H9 (cell line): ENCODE results near the gene FZD2. TPM values are rescaled to one million over a fixed set of nuclear protein-coding genes. Genes with fewer than 3 reads are reported as not detected.

Experiments used
- DNase-seq: peaks from one replicate; pipeline ENCODE4 v3.0.0-alpha.2; 2017
- H2AFZ ChIP-seq: one replicate; pipeline ENCODE4 v1.6.1; 2013; ENCODE audit warnings: mild to moderate bottlenecking, low read length, control low read depth, moderate library complexity
- H2AK5ac ChIP-seq: 2 replicates; pipeline ENCODE4 v1.6.1; 2013; ENCODE audit warnings: low read length, control low read depth, mixed read lengths; ENCODE audit not compliant: insufficient read length
- H2BK120ac ChIP-seq: one replicate; pipeline ENCODE4 v1.6.1; 2013; ENCODE audit warnings: low read depth, mild to moderate bottlenecking, low read length, control low read depth, inconsistent platforms; ENCODE audit not compliant: poor library complexity, severe bottlenecking
- H2BK12ac ChIP-seq: 2 replicates; pipeline ENCODE4 v1.6.1; 2013; ENCODE audit warnings: low read length, control low read depth, mixed read lengths, low read depth; ENCODE audit not compliant: insufficient read length
- H2BK15ac ChIP-seq: 2 replicates; pipeline ENCODE4 v1.6.1; 2013; ENCODE audit warnings: low read depth, low read length, control low read depth
- H2BK20ac ChIP-seq: one replicate; pipeline ENCODE4 v1.6.1; 2013; ENCODE audit warnings: low read depth, mild to moderate bottlenecking, low read length, control low read depth, inconsistent platforms; ENCODE audit not compliant: poor library complexity, severe bottlenecking
- H2BK5ac ChIP-seq: 2 replicates; pipeline ENCODE4 v1.6.1; 2013; ENCODE audit warnings: low read length, control low read depth, mixed read lengths; ENCODE audit not compliant: insufficient read length
- H3K14ac ChIP-seq: 2 replicates; pipeline ENCODE4 v1.6.1; 2013; ENCODE audit warnings: low read length, control low read depth; ENCODE audit not compliant: insufficient read depth
- H3K18ac ChIP-seq: 2 replicates; pipeline ENCODE4 v1.6.1; 2013; ENCODE audit warnings: low read depth, mild to moderate bottlenecking, mixed read lengths, low read length, control low read depth; ENCODE audit not compliant: insufficient read length
- H3K23ac ChIP-seq: 2 replicates; pipeline ENCODE4 v1.6.1; 2013; ENCODE audit warnings: low read length, control low read depth, mixed read lengths, low read depth; ENCODE audit not compliant: insufficient read length
- H3K23me2 ChIP-seq: 2 replicates; pipeline ENCODE4 v1.6.1; 2013; ENCODE audit warnings: low read depth, mild to moderate bottlenecking, mixed read lengths, low read length, control low read depth; ENCODE audit not compliant: insufficient read length, poor library complexity, severe bottlenecking
- H3K27ac ChIP-seq: 2 replicates; pipeline ENCODE4 v1.5.1; 2013; ENCODE audit warnings: low read length, control low read depth, mixed read lengths, low read depth; ENCODE audit not compliant: insufficient read length
- H3K27me3 ChIP-seq: 2 replicates; pipeline ENCODE4 v1.6.1; 2013; ENCODE audit warnings: low read length, control low read depth, inconsistent platforms; ENCODE audit not compliant: insufficient read depth
- H3K4ac ChIP-seq: 2 replicates; pipeline ENCODE4 v1.6.1; 2013; ENCODE audit warnings: low read depth, mild to moderate bottlenecking, control low read depth, inconsistent platforms, low read length, moderate library complexity
- H3K4me1 ChIP-seq: 2 replicates; pipeline ENCODE4 v1.6.1; 2013; ENCODE audit warnings: low read length, control low read depth, inconsistent platforms; ENCODE audit not compliant: insufficient read depth
- H3K4me2 ChIP-seq: 2 replicates; pipeline ENCODE4 v1.6.1; 2013; ENCODE audit warnings: low read length, control low read depth, mixed read lengths; ENCODE audit not compliant: insufficient read length, insufficient read depth
- H3K56ac ChIP-seq: 2 replicates; pipeline ENCODE4 v1.6.1; 2013; ENCODE audit warnings: low read depth, mild to moderate bottlenecking, mixed read lengths, low read length, control low read depth; ENCODE audit not compliant: insufficient read length
- H3K79me1 ChIP-seq: 2 replicates; pipeline ENCODE4 v1.6.1; 2013; ENCODE audit warnings: low read depth, mild to moderate bottlenecking, moderate library complexity, low read length, control low read depth, inconsistent platforms; ENCODE audit not compliant: insufficient read depth, poor library complexity, severe bottlenecking
- H3K79me2 ChIP-seq: 2 replicates; pipeline ENCODE4 v1.6.1; 2013; ENCODE audit warnings: low read length, control low read depth, inconsistent platforms; ENCODE audit not compliant: insufficient read depth
- H3K9ac ChIP-seq: 2 replicates; pipeline ENCODE4 v1.6.1; 2013; ENCODE audit warnings: low read length, control low read depth, mixed read lengths; ENCODE audit not compliant: insufficient read length; ENCODE audit errors: extremely low read depth
- H3K9me3 ChIP-seq: one replicate; pipeline ENCODE4 v1.6.1; 2013; ENCODE audit warnings: low read depth, low read length, inconsistent platforms; ENCODE audit not compliant: control insufficient read depth
- H3T11ph ChIP-seq: one replicate; pipeline ENCODE4 v1.6.1; 2013; ENCODE audit warnings: mild to moderate bottlenecking, low read length, control low read depth, inconsistent platforms
- H4K20me1 ChIP-seq: one replicate; pipeline ENCODE4 v1.6.1; 2013; ENCODE audit not compliant: control insufficient read depth, insufficient read length, insufficient read depth
- H4K5ac ChIP-seq: 2 replicates; pipeline ENCODE4 v1.6.1; 2013; ENCODE audit warnings: low read depth, mild to moderate bottlenecking, mixed read lengths, low read length, control low read depth; ENCODE audit not compliant: insufficient read length
- H4K8ac ChIP-seq: replicated peaks from 2 replicates; pipeline ENCODE4 v1.6.1; 2013; ENCODE audit warnings: low read length, control low read depth, mixed read lengths, low read depth; ENCODE audit not compliant: insufficient read length
- H4K91ac ChIP-seq: 2 replicates; pipeline ENCODE4 v1.6.1; 2013; ENCODE audit warnings: low read depth, mild to moderate bottlenecking, moderate library complexity, mixed read lengths, low read length, control low read depth; ENCODE audit not compliant: insufficient read length
- H3K27ac Mint-ChIP-seq, 3 experiments: 2 replicates in 2 of 3; 3 replicates in 1 of 3; pipeline ENCODE4 v1.8.0; 2020 to 2021; ENCODE audit warnings: mixed read lengths in 3 of 3, mild to moderate bottlenecking in 1 of 3, moderate library complexity in 1 of 3
- H3K27me3 Mint-ChIP-seq: 2 replicates; pipeline ENCODE4 v1.8.0; 2021; ENCODE audit warnings: low read depth, mild to moderate bottlenecking, moderate library complexity, mixed read lengths
- H3K36me3 Mint-ChIP-seq, 3 experiments: 2 replicates in 2 of 3; 3 replicates in 1 of 3; pipeline ENCODE4 v1.8.0; 2020 to 2021; ENCODE audit warnings: low read depth in 3 of 3, mixed read lengths in 3 of 3; ENCODE audit not compliant: insufficient read depth in 1 of 3
- H3K4me1 Mint-ChIP-seq, 2 experiments: 2 replicates each; pipeline ENCODE4 v1.8.0; 2020; ENCODE audit warnings: mixed read lengths in 2 of 2
- H3K4me3 Mint-ChIP-seq, 2 experiments: 2 replicates in 1 of 2; 3 replicates in 1 of 2; pipeline ENCODE4 v1.8.0; 2020 to 2021; ENCODE audit warnings: mild to moderate bottlenecking in 2 of 2, mixed read lengths in 2 of 2, moderate library complexity in 1 of 2
- H3K9me3 Mint-ChIP-seq, 2 experiments: 2 replicates in 1 of 2; 3 replicates in 1 of 2; pipeline ENCODE4 v1.8.0; 2020; ENCODE audit warnings: mild to moderate bottlenecking in 2 of 2, mixed read lengths in 2 of 2, moderate library complexity in 1 of 2
- WGBS: extraction: QIAGEN DNeasy Blood & Tissue Kit; methylation state at CpG from one replicate; pipeline ENCODE4 v1.1.7; 2013; ENCODE audit warnings: missing lambda C conversion rate, low lambda C conversion rate, mixed read lengths; ENCODE audit not compliant: insufficient read length; ENCODE audit errors: extremely low coverage; 5-methylcytosine and 5-hydroxymethylcytosine counted together
- total RNA-seq: library from RNA; stranded (reverse); gene quantifications from 2 replicates; pipeline ENCODE4 v1.2.1, GENCODE V29; 2021
- TF ChIP-seq, protein P1 (sequence below): fragments of 200-600 bp; sonication (generic); conservative IDR thresholded peaks from 3 replicates; pipeline ENCODE4 v1.8.0; 2021; ENCODE audit warnings: antibody characterized with exemption, mild to moderate bottlenecking

Gene FZD2
- total RNA-seq, 1 experiment from 2014 or later, result 18.2 TPM

DNA sequence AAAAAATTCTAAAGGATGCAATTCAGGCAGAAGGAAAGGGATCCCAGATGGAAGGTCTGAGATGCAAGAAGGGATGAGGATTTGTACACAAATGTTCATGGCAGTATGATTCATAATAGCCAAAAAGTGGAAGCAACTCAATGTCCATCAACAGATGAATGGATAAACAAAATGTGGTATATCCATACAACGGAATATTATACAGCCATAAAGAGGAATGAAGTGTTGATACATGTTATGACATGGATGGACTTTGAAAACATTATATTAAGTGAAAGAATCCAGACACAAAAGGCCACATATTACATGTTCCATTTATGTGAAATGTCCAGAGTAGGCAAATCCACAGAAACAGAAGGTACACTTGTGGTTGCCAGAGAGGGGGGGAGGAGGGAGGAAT lies 30.2 kb upstream of the FZD2 start:
- Histone ChIP-seq H3K27me3 (no peaks in the 10 kb centered on the region), H2AK5ac (no peak overlapping the region), H3K9ac (no peak overlapping the region), H3K4me1 (no peaks in the 10 kb centered on the region), H2BK15ac (no peak overlapping the region), H2BK5ac (no peak overlapping the region), H2BK120ac (no peak overlapping the region), H3K4ac (no peak overlapping the region), H3K23me2 (no peaks in the 10 kb centered on the region), H2BK12ac (no peak overlapping the region), H3K9me3 (no peaks in the 10 kb centered on the region), H3K27ac (no peak overlapping the region), H3K79me2 (no peaks in the 10 kb centered on the region), H3K56ac (no peak overlapping the region), H4K8ac (no peak overlapping the region), H2AFZ (no peak overlapping the region), H3T11ph (no peak overlapping the region), H3K14ac (no peak overlapping the region), H3K18ac (no peak overlapping the region), H3K4me2 (no peak overlapping the region), H3K79me1 (no peaks in the 10 kb centered on the region), H3K23ac (no peak overlapping the region), H4K5ac (no peak overlapping the region), H4K20me1 (no peaks in the 10 kb centered on the region), H4K91ac (no peak overlapping the region), H2BK20ac (no peak overlapping the region)
- Mint-ChIP-seq H3K36me3 (peaks cover 5 to 12% (median 12%) of the 10 kb centered on the region in 3 experiments), H3K4me3 (no peak overlapping the region), H3K4me1 (peaks cover 0 to 3% of the 10 kb centered on the region in 2 experiments; a peak in 1 of 4 replicates), H3K27me3 (peaks cover 12% of the 10 kb centered on the region), H3K27ac (no peak overlapping the region), H3K9me3 (peaks cover 31 to 32% of the 10 kb centered on the region in 2 experiments)
- no CpG with 5 or more reads among the region's 1 CpG for WGBS
- TF ChIP-seq, protein P1, sequence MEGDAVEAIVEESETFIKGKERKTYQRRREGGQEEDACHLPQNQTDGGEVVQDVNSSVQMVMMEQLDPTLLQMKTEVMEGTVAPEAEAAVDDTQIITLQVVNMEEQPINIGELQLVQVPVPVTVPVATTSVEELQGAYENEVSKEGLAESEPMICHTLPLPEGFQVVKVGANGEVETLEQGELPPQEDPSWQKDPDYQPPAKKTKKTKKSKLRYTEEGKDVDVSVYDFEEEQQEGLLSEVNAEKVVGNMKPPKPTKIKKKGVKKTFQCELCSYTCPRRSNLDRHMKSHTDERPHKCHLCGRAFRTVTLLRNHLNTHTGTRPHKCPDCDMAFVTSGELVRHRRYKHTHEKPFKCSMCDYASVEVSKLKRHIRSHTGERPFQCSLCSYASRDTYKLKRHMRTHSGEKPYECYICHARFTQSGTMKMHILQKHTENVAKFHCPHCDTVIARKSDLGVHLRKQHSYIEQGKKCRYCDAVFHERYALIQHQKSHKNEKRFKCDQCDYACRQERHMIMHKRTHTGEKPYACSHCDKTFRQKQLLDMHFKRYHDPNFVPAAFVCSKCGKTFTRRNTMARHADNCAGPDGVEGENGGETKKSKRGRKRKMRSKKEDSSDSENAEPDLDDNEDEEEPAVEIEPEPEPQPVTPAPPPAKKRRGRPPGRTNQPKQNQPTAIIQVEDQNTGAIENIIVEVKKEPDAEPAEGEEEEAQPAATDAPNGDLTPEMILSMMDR, result no peak
- no peak for DNase-seq
